ENCODE measurements around the gene NRAP.

DNA sequence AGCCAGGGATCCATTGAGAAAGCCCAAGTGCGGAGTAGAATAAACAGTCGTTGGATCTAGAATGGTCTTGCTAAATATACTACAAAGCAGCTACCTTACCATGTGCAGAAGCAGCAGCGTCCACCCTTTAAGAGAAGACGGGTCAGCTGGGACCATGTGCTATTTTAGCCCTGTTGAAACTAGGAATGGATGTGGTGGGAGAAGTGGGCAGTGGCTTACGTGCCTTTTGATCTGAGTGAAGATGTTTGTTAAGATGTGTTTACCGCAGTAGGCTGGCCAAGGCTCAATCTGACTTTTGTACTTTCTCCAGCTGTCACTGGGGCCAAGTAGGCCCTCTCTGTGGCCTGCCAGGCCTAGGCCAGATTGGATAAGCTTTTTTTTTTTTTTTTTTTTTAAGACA lies 101.8 kb downstream of the NRAP start:
- TF ChIP-seq, protein P1, sequence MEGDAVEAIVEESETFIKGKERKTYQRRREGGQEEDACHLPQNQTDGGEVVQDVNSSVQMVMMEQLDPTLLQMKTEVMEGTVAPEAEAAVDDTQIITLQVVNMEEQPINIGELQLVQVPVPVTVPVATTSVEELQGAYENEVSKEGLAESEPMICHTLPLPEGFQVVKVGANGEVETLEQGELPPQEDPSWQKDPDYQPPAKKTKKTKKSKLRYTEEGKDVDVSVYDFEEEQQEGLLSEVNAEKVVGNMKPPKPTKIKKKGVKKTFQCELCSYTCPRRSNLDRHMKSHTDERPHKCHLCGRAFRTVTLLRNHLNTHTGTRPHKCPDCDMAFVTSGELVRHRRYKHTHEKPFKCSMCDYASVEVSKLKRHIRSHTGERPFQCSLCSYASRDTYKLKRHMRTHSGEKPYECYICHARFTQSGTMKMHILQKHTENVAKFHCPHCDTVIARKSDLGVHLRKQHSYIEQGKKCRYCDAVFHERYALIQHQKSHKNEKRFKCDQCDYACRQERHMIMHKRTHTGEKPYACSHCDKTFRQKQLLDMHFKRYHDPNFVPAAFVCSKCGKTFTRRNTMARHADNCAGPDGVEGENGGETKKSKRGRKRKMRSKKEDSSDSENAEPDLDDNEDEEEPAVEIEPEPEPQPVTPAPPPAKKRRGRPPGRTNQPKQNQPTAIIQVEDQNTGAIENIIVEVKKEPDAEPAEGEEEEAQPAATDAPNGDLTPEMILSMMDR (conservative IDR thresholded peaks at IDR 0.05; ENCODE audit: low read depth, low read length), result no peak
- TF ChIP-seq POLR2A (IDR thresholded peaks at IDR 0.05; ENCODE audit: low read depth, low read length), result no peak
